ENCODE measurements around the gene RNF19B. TPM values are rescaled to one million over a fixed set of nuclear protein-coding genes. Genes with fewer than 3 reads are reported as not detected.
"Not testable (repeated sequence)": the region's sequence is repeated elsewhere in the genome, so short reads cannot be mapped to it uniquely, and the experiment has no call there.

The RNF19B gene
- total RNA-seq, 3 donors from 2014 or later (not counting 1 experiment from before 2014, with no cell fraction given): 44.2 to 110 (median 54.3) TPM

- H3K36me3 Mint-ChIP-seq: no peaks in the 10 kb centered on the region
- H3K4me1 Mint-ChIP-seq: peaks cover 14 to 17% of the 10 kb centered on the region in 2 donors
- no peaks in the 10 kb centered on the region for H3K9me3 Mint-ChIP-seq
- H3K27me3 Mint-ChIP-seq (ENCODE audit: low read depth in 2 of 2): peaks cover under 1 to 8% of the 10 kb centered on the region in 2 donors
- H3K4me1 ChIP-seq (ENCODE audit: control insufficient read depth, insufficient read depth, low read length): peaks cover 34% of the 10 kb centered on the region
- H3K9me3 ChIP-seq (ENCODE audit: control insufficient read depth, insufficient read depth, low read length): no peaks in the 10 kb centered on the region
- H3K27ac Mint-ChIP-seq: peak overlapping the region in 1 of 2 donors; percentile 39
- H3K27ac ChIP-seq (ENCODE audit: low read length): no peak overlapping the region
- intact Hi-C loops (cut with micrococcal nuclease): no loop called here
- no peak for TF ChIP-seq CTCF (IDR thresholded peaks at IDR 0.05)
- H3K27me3 ChIP-seq (ENCODE audit: control insufficient read depth, insufficient read depth, low read length): peaks cover 5% of the 10 kb centered on the region
- no peak overlapping the region for H3K4me3 ChIP-seq (ENCODE audit: low read length)
- no peak for DNase-seq
- H3K4me3 Mint-ChIP-seq: no peak overlapping the region
- no peaks in the 10 kb centered on the region for H3K36me3 ChIP-seq (ENCODE audit: control insufficient read depth, insufficient read depth, low read length)
- 98% methylated on average over 4 of the region's 4 CpGs for WGBS (ENCODE audit: insufficient coverage)
- no peak for ATAC-seq
Observed at GRCh38 chr1:32977546-32978087, 13.0 kb upstream of the RNF19B start.

GRCh38 chr1:32975055-32975454 lies 10.4 kb upstream of the RNF19B start:
- H3K9me3 ChIP-seq (ENCODE audit: control insufficient read depth, insufficient read depth, low read length); intact Hi-C loops (cut with micrococcal nuclease); H3K36me3 ChIP-seq (ENCODE audit: control insufficient read depth, insufficient read depth, low read length); ATAC-seq; H3K27ac ChIP-seq (ENCODE audit: low read length); H3K27ac Mint-ChIP-seq; H3K4me3 Mint-ChIP-seq; H3K4me1 Mint-ChIP-seq; H3K9me3 Mint-ChIP-seq; H3K36me3 Mint-ChIP-seq; DNase-seq; H3K4me3 ChIP-seq (ENCODE audit: low read length): not testable (repeated sequence)
- Histone ChIP-seq H3K27me3 (ENCODE audit: control insufficient read depth, insufficient read depth, low read length) (peaks cover 22% of the 10 kb centered on the region), H3K4me1 (ENCODE audit: control insufficient read depth, insufficient read depth, low read length) (peaks cover 12% of the 10 kb centered on the region)
- peaks cover 22 to 23% of the 10 kb centered on the region in 2 donors for H3K27me3 Mint-ChIP-seq (ENCODE audit: low read depth in 2 of 2)
- 87% methylated on average over 25 of the region's 30 CpGs for WGBS (ENCODE audit: insufficient coverage)

GRCh38 chr1:32973458-32973857 lies 8.8 kb upstream of the RNF19B start:
- H3K4me1 ChIP-seq (ENCODE audit: control insufficient read depth, insufficient read depth, low read length); H3K36me3 ChIP-seq (ENCODE audit: control insufficient read depth, insufficient read depth, low read length); H3K4me1 Mint-ChIP-seq; DNase-seq; H3K4me3 Mint-ChIP-seq; H3K9me3 Mint-ChIP-seq; H3K36me3 Mint-ChIP-seq; H3K4me3 ChIP-seq (ENCODE audit: low read length); H3K27ac Mint-ChIP-seq; intact Hi-C loops (cut with micrococcal nuclease); H3K9me3 ChIP-seq (ENCODE audit: control insufficient read depth, insufficient read depth, low read length); H3K27ac ChIP-seq (ENCODE audit: low read length); ATAC-seq: not testable (repeated sequence)
- no CpG with 5 or more reads among the region's 6 CpGs for WGBS (ENCODE audit: insufficient coverage)
- H3K27me3 ChIP-seq (ENCODE audit: control insufficient read depth, insufficient read depth, low read length): peaks cover 22% of the 10 kb centered on the region
- H3K27me3 Mint-ChIP-seq (ENCODE audit: low read depth in 2 of 2): peaks cover 23 to 29% of the 10 kb centered on the region in 2 donors

- 4% methylated on average over 53 of the region's 58 CpGs for WGBS (ENCODE audit: insufficient coverage)
- peaks cover 22% of the 10 kb centered on the region for H3K27me3 ChIP-seq (ENCODE audit: control insufficient read depth, insufficient read depth, low read length)
- H3K4me1 ChIP-seq (ENCODE audit: control insufficient read depth, insufficient read depth, low read length): peaks cover 9% of the 10 kb centered on the region
- DNase-seq (peak in 1 of 2 donors; percentile 29), ATAC-seq (peak in 2 of 3 donors; percentile 40 to 42)
- no peak overlapping the region for H3K27ac ChIP-seq (ENCODE audit: low read length)
- H3K4me1 Mint-ChIP-seq: peaks cover 6% of the 10 kb centered on the region in 2 donors
- H3K27ac Mint-ChIP-seq: no peak overlapping the region
- no peak overlapping the region for H3K4me3 Mint-ChIP-seq
- no peak overlapping the region for H3K4me3 ChIP-seq (ENCODE audit: low read length)
- H3K36me3 ChIP-seq (ENCODE audit: control insufficient read depth, insufficient read depth, low read length): no peaks in the 10 kb centered on the region
- H3K9me3 ChIP-seq (ENCODE audit: control insufficient read depth, insufficient read depth, low read length): no peaks in the 10 kb centered on the region
- TF ChIP-seq CTCF (IDR thresholded peaks at IDR 0.05): no peak
- no peaks in the 10 kb centered on the region for H3K9me3 Mint-ChIP-seq
- no peaks in the 10 kb centered on the region for H3K36me3 Mint-ChIP-seq
- intact Hi-C loops (cut with micrococcal nuclease): no loop called here
- H3K27me3 Mint-ChIP-seq (ENCODE audit: low read depth in 2 of 2): peaks cover 23 to 33% of the 10 kb centered on the region in 2 donors
Observed at GRCh38 chr1:32972814-32973428, 8.3 kb upstream of the RNF19B start.

Measured in natural killer cell (primary cell).